Uterus (tissue), 2 donors: Measurements from ENCODE around the gene NRROS.

Experiments
- CTCF ChIP-seq, 4 experiments: fragments of 200-600 bp in 2 of 4; fragments of 450-650 bp in 2 of 4; sonication (generic) in 2 of 4; IDR thresholded peaks; one replicate each; pipeline ENCODE4 v1.5.1; 2016 to 2019; ENCODE audit warnings: antibody characterized with exemption in 4 of 4, mild to moderate bottlenecking in 2 of 4, moderate library complexity in 1 of 4
- POLR2A ChIP-seq, 2 donors: fragments of 450-650 bp; IDR thresholded peaks; one replicate each; pipeline ENCODE4 v1.6.1; 2016; ENCODE audit warnings: antibody characterized with exemption in 2 of 2, mild to moderate bottlenecking in 1 of 2, moderate library complexity in 1 of 2

DNA sequence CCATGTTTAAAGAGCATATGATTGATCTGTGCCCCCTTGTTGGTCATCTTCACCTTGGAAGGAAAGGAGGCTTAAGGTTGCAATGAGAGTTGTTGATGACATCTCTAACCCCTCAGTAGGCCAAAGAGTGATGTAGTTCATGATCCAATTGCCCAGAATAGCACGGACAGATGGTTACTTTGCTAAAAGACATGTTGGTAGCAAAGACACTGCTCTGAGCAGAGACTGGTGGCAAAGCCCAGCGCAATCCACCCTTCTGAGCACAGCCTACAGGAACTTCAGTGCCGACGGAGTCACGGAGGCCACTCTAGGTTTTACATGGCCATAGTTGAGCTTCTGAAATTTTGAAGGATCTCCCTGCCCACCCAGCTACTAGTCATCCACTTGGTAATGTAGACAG, 49.2 kb upstream of the NRROS start:
- no peak for TF ChIP-seq CTCF (IDR thresholded peaks at IDR 0.05)
- TF ChIP-seq POLR2A (IDR thresholded peaks at IDR 0.05): no peak
